HG03457 (cell line): Measurements from ENCODE around the gene NDUFAF2.
"Not testable (repeated sequence)": the region's sequence is repeated elsewhere in the genome, so short reads cannot be mapped to it uniquely, and the experiment has no call there.

Source experiments
- ATAC-seq: cut with Tn5 transposase; IDR thresholded peaks from one replicate; pipeline ENCODE4 v1.9.1; 2021; ENCODE audit warnings: moderate number of reproducible peaks; ENCODE audit not compliant: unreplicated experiment

Gene NDUFAF2

DNA sequence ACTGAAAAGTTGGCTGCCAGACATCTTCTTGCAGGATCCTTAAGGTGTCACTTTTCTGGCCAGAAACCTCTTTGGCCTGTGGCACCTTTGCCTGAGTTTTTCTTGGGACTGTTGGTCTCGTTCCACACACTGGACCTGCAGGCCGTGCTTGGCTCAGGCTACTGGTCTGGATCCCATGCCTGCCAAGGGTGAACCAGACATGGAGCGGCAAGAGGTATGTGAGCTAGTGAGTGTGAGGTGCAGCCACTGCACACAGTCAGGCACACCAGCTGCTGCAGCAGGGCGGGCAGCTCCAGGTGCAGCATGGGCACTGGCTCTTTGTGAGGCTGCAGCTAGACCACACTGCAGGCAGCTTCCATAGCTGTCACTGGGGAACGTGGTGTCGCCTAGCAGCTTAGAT lies 47.9 kb downstream of the NDUFAF2 start:
- ATAC-seq: no peak

DNA sequence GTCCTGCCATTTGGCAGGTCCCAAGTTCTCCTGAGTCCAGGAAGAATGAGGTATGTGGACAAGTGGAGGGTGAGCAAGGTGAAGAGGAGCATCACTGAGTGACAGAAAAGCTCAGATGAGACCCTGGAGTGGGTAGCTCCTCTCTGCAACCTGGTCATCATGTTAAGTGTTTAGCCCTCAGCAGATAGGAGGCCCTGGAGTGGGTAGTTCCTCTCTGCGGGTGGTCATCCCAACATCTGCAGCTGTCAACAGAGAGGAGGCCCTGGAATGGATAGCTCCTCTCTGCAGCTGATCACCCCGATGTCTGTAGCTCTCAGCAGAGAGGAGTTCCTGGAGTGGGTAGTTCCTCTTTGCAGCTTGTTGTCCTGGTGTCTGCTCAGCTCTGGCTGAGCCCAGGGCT lies 48.4 kb downstream of the NDUFAF2 start:
- ATAC-seq: no peak

DNA sequence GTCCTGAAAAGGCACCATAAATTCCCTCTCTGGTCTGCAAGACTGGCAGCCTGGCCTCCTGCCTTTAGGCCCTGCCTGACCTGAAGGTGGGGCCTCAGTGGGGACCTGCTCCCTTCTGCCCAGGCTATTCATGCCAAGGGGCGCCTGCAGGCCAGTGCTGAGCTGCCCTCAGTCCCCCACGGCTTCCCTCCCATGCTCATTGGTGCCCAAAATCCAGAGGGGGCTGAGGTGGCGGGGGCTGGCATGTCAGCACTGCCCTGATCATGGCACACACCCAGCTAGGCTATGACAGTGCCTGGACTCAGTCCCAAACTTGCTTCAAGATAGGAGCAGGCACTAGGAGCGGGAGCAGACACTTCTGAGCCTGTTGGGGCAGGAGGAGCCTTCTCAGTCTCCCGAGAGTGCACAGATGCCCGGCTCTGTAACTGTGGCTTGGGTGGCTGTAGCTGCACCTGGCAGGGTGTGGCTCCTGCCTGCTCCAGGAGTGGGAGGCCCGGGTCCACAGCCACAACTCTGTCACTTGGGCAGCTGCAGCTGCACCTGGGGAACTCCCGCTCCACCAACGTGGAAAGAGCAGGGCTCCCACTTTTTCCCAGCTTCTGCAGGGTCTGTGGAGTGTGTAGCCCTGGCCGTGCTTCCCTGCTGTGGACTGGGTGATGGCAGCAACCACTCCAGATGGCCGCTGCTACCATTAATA lies 49.0 kb downstream of the NDUFAF2 start:
- ATAC-seq: no peak

DNA sequence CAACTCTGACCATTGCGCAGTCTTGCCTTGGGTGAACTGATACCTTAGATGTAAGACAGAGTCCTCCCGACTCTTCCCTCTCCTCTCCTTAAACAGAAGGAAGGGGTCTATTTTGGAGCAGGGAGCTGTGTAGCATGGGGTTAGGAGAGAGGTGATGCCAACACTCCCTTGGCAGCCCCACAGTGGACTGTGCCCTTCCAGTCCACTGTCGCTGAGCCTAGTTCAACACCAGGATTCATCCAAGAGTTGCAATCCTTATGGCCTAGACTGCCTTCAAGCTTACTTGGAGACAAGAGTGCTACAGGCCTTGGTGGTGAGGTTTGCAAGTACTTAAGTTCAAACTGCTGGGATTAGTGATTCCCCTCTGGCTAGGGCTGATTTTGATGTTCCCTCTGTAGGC lies 51.4 kb downstream of the NDUFAF2 start:
- no peak for ATAC-seq

DNA sequence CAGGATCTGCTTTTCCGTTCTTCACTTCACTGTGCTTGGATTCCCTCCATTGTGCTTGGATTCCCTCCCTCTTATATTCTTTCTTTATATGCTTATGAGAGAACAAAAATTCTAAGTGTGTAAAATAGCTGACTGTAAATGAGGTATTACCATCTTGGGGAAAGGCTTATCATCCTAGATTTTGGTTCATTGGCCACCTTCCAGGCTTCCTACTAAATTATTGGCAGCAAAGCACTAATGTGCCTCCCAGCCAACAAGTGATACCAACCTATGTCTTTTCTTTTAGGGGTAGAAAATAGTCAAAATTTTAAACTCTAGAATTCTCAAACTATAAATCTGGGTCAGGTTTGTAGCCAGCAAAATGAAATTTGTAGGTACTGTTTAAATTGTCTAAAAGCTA lies 52.7 kb downstream of the NDUFAF2 start:
- no peak for ATAC-seq

DNA sequence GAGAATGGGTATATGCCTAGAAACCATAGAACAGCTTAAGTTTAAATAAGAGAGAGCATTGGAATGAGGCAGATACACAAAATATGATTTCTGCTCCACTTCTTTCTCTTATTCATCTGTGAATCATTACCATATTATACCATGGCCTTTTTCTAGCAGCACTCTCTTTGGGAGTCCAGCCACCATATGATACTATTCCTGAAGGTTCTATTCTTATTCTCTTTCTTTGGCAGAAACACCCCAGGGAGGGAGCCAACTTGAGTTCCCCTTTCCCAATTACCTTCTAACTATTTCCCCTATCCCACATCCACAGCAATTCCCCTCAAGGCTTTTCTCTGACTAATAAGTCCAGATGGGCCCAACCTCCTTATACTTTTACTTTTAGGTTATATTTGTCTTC lies 55.9 kb downstream of the NDUFAF2 start:
- ATAC-seq: no peak

DNA sequence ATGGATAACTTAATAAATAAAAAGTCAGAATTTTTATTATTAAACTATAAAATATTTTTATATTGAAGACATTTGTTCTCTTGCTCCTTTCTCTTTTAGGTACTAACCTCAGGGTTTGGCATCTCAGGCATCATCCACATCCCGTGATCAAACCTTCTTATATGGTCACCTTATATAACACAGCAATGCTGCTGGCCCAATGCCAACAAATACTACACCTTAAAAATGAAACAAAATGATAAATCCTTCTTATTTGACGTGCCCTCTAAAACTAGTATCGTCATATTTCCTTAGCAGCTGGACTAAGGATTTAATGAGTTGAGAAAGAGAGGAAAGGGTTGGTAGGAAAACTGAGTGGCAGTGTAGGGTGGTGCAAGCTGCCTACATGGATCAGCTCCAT lies 56.6 kb downstream of the NDUFAF2 start:
- no peak for ATAC-seq

DNA sequence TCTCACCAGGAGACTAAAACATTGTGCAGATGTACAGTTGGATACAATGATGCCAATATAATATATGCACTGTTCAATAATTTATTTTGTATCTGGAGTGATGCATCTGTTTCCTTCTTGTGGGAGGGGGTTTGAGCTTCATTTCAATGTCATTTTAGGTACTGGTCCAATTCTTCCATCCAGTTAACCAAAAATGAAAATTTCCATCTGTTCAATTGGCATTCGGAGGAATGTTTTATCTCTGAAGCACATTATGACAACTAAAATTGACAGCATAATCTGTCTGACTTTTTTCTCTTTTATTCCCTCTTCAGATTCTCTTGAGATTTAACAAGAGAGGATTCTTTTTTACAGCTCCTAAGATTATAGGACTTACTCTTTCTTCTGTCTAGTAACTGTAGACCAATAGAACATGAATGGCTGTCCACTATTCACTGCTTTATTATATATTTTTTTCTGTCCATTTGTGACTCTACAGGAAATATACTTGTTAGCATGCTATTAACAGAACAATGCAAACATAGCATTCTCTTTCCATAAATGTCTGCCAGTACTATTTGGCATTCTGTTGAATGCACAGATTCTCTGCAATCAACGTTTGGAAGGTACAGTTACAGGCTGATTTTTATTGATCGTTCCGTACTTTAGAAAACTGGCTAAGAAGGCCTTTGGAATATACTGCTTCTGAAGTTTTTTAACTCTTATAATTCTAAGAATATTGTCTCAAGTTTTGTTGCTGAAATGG lies 57.8 kb downstream of the NDUFAF2 start:
- ATAC-seq: no peak

DNA sequence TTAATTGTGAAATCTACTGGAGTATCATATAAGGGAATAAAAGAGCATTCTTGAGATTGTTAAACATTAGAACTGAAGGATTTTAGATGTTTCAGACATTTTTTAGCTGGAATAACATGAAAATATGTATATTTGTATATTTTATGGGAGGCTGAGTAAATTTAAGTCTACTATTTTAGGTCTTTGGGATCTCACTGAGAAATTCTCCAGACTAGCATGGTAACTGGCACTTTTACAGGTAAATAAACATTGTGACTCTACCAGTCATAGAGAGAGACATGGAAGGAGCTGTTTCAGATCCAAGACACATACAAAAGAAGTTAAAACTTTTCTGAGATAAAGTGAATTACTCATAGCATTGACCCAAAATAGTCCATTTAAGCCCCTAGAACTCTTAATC lies 59.4 kb downstream of the NDUFAF2 start:
- no peak for ATAC-seq

DNA sequence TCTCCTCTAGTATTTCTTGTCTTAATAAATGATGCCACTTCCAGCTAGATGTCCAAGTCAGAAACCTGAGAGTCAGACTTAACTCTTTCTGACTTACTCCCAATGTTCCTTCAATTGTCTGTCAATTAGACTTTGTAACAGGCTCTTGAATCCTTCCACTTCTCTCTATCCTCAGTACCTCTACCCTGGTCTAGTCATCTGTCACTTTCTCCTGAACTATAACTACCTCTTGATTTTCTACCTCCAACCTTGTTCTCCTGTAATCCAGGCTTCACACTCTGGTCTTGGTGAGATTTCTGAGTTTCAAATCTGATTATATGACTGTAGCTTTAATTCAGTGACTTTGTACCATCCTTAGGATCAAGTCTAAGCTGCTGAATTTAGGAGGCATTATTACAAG lies 64.9 kb downstream of the NDUFAF2 start:
- ATAC-seq: no peak

DNA sequence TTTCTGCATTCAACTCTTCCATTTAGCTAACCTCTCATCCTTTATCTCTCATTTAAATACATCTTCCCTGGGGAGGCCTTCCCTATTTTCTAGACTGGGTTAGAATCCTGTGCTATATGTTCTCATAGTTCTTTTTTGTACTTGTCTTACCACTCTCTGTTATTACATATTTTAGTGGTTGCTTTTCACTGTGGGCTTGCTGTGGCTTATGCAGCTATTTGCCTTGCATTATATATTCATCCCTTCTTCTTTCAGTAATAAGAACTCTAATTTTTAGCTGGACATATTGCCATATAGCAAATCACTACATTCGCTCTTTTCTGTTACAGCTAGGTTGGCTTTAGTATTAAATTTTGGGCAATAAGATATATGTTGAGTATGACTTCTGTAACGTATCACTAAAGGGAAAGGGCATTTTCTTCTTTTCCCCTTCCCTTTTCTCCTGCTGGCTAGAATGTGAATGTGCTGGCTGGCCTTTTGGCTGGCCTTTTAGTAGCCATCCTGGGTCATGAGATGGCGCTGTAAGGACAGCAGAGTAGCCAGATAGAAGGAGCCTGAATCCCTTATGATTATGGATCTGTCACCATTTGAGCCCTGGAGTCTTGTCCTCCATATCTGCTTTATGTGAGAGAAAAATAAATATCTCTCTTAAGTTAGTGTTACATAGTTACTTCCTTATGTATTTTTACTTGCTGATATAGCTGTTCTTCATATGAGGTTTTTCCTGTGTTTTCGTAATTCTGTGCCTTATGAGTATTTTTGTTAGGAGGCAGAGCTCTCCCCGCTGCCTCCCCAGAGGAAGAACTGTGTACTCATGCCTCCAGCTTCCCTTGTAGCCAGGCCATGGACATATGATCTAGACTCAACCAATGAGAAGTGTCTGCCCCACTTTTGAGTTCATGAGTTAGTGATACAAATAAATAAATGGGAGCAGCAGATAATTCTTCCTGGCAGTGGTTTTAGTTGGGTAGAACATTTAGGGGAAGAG lies 65.8 kb downstream of the NDUFAF2 start:
- no peak for ATAC-seq

DNA sequence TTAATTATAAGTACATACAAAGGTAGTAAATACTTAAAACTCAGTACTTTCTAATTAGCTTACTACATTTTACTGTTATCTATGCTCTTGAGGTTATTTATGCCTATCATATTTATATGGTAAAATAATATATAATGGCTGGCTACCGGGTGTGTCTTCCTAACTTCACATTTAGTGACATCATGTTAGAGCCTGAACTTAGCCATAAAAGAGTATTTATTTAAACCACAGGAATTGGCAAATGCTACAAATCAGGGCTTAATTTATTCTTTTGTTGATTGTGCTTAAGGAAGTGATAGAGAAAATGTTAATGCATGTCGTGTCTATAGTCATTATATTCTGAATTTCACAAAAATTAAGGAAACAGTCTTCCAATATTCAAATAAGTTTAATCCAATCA lies 73.1 kb downstream of the NDUFAF2 start:
- ATAC-seq: no peak

DNA sequence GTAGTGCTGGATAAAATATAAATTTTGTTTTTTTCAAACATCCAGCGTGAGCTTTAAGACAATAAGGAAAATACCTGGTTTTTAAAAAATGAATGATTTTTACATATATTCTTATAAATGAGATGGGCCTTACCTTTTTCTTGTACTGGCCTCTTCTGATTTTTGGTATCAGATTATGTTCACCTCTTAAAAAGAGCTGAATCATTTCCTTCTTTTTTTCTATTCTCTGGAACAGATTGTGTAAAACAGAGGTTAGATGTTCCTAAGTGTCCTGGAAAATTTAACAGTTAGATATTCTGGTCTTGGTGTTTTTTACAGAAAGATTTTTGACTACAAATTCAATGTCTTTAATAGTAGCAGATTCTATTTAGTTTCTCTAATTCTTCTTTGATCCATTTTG lies 74.6 kb downstream of the NDUFAF2 start:
- no peak for ATAC-seq

DNA sequence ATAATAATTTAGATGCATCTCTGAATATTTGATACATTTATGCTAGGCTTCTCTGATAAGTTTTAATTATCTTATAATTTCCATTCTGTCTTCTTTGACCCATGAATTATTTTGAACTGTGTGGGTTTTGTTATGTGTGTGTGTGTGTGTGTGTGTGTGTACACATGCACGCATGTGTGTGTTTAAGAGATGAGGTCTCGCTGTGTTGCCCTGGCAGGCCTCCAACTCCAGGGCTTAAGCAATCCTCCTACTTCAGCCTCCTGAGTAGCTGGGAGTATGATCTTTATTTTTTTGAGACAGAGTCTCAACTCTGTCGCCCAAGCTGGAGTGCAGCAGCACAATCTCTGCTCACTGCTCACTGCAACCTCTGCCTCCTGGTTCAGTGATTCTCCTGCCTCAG lies 75.4 kb downstream of the NDUFAF2 start:
- no peak for ATAC-seq

DNA sequence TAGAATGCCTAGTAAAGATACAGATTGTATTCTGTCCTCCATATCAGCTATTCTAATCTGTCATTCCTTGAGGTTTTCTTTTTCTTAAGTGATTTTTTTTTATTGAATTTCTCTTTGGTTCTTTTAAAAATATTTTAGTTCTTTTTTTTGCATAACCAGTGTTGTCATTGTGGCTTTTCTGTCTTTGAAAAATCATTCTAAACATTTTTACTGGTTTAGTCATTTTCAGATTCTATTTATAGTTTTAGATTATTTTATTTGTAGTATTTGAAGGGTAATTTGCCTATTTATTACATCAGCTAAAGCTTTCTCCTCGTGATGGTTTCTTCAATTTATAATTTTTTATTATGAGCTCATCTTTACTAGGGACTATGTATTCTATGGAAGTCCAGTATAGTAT lies 78.1 kb downstream of the NDUFAF2 start:
- no peak for ATAC-seq

DNA sequence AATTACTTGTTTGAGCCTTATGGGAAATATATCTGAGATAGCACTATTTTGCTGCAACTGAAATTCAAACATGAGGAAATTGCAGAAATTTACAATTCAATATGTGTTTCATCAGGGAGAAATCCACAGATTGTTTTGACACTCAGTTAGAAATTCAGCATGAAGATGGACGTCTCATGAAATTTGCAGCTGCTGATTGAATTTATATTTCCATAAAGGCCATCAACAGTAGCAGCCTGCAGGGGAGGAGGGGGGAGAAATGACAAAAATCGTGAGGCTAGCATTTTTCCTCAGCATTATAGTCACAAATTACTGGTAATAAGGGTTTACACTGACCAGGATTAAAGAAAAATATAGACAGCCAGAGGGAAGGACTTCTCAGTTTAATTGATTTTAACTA lies 81.0 kb downstream of the NDUFAF2 start:
- no peak for ATAC-seq

DNA sequence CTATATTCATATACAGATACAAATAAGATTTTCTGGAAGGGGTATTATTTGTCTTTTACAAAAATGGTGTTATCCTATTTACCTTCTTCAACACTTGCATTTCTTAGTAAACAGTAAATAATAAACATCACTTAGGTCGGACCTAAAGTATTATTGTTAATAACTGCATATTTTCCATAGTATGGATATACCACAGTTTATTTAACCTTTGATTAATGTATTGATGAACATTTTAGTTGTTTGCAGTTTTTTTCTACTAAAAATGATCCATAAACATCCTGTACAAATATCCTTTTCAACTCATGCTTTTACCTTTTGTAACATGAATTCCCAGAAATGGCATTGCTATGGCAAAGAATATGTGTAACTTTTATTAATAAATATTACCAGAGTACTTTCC lies 83.4 kb downstream of the NDUFAF2 start:
- no peak for ATAC-seq

DNA sequence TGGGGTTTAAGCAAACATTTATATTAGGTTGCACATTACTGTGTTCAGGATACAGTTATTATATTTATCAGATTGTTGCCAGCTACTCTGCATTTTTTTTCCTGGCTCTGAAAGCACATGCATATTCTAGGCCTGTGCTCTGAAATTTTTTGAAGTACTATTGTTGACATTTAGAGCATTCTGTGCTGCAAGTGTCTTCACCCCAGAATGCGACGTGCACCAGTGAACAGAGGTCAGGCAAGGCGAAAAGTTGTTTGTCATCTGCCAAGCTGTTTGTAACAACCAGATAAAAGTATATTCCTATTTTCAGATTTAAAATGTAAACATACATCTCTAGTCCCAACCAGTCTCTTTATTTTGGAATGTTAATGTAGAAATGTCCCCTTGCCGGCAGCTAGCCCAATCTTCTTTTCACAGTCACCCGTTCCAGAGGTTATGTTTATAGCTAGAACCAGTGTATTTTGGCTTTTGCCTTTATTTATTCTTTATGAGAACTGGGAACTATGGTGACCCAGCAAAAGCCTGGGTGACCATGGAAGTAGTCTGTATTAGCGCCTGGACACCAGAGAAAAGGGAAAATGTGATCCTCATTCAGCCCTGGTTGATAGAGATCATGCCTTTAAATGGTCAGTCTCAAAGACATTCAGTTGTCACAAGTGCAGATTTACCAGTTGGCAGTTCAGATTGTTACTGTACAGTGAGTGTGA lies 84.6 kb downstream of the NDUFAF2 start:
- no peak for ATAC-seq

DNA sequence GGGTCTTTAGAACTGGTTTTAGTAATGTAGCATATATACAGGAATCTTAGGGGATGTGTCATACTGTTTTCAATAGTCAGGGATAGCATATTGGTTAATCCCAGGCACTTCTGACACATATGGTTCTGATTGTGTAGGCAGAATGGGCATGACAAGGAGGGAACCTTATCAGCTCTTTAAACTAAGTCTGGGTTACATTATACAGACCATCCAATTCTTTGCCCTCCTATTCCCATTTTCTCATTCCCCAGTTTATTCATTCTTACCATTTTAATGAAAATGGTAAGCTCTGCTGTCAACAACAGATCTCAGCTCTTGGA lies 85.1 kb downstream of the NDUFAF2 start:
- no peak for ATAC-seq

DNA sequence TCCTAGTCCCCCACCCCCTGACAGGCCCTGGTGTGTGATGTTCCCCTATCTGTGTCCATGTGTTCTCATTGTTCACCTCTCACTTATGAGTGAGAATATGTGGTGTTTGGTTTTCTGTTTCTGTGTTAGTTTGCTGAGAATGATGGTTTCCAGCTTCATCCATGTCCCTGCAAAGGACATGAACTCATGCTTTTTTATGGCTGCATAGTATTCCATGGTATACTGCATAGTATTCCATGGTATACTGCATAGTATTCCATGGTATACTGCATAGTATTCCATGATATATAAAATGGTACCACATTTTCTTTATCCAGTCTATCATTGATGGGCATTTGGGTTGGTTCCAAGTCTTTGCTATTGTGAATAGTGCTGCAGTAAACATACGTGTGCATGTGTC lies 86.3 kb downstream of the NDUFAF2 start:
- ATAC-seq: not testable (repeated sequence)

DNA sequence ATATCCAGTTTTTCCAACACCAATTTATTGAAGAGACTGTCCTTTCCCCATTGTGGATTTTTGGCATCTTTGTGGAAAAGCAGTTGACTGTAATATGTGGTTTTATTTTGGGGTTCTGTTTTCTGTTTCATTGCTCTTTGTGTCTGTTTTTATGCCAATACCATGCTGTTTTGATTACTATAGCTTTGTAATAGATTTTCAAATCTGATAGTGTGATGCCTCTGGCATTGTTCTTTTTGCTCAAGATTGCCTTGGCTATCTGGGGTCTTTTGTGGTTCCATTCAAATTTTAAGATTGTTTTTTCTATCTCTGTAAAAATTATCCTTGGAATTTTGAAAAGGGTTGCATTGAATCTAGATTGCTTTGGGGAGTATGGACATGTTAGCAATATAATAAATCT lies 99.5 kb downstream of the NDUFAF2 start:
- ATAC-seq: no peak
